GM18498 (cell line): ENCODE measurements around the gene PNPLA7.
"Not testable (repeated sequence)": the region's sequence is repeated elsewhere in the genome, so short reads cannot be mapped to it uniquely, and the experiment has no call there.

Experiments used
- ATAC-seq: cut with Tn5 transposase; IDR thresholded peaks from one replicate; pipeline ENCODE4 v1.9.1; 2021; ENCODE audit warnings: mild to moderate bottlenecking, moderate library complexity; ENCODE audit not compliant: unreplicated experiment

The PNPLA7 gene

DNA sequence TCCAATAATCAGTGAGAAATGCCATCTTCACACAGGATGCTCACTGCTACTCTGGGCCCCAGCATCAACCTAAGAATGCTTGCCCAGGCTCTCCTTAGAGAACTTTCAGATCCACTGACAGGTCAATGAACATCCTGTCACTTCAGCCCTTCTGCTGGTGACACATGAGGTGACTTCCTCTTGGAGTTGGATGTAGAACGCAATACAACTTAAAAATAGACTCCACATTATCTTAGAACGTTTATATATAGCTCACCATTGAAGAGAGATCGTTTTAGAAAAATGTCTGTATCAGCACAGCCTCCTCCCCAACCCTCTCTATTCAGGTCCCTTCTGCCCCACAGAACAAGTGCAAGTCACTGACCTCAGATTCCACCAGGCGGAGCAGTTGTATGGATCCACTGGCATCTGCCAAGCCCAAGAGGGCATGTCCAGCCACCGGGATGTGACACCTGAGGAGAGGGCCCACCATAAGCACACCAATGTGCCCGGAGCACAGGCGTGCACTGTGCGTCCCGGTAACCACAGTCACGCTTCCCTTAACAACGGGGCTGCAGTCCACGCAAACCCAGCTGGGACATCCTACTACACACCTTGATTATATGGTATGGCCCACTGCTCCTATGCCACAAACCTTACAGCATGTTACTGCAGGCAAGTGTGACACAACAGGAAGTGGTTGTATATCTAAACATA, 25.7 kb upstream of the PNPLA7 start:
- no peak for ATAC-seq

DNA sequence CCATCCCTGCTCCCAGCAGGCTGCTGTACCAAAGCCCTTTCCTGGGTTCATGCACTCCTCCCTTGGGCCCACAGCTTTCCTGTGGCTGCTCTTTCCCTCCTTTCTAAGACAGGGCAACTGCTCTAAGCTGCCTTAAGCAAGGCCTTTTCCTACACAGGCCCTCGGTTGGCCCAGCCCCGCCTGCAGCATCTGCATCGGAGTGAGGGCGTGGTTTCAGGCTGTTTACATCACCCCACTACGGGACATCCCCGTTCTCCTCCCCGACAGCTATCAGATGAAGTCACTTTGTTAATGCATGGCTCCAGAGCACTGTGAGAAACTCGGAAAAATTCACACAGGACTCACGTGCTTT, 25.1 kb upstream of the PNPLA7 start:
- no peak for ATAC-seq

DNA sequence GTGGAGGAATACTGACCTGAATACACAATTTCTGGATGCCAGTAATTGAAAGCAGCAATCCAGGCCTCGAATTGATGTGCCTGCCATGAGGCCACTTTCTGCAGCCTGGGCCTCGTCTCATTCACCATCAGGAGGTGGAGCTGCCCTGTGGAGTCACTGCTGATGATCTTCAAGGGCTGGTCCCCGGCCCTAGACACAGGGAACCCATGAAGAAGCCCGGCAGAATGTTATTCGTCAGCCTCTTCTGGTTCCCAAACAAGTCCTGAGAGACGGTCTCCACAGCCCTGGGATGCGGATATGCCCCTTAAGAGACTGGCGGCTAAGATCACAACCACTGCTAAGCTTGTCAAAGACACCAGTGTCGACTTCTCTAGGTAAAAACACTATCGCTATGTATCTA, 24.0 kb upstream of the PNPLA7 start:
- ATAC-seq = no peak

DNA sequence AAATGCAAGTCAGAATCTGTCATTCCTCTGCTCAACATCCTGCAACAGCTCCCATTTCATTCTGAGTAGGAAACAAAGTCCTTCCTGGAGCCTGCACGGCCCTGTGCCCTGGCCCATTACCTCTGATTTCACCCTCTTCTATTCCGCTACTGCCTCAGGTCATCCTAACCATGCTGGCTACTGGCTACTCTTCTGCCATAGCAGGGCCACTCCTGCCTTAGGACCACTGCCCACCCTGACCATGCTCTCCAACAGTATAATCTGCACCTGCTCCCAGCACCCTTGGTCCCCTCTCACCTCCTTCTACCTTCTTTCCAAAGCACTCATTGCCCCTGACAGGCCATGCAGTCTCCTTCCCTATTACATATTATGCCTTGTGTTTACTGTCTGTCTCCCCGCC, 20.4 kb upstream of the PNPLA7 start:
- no peak for ATAC-seq

DNA sequence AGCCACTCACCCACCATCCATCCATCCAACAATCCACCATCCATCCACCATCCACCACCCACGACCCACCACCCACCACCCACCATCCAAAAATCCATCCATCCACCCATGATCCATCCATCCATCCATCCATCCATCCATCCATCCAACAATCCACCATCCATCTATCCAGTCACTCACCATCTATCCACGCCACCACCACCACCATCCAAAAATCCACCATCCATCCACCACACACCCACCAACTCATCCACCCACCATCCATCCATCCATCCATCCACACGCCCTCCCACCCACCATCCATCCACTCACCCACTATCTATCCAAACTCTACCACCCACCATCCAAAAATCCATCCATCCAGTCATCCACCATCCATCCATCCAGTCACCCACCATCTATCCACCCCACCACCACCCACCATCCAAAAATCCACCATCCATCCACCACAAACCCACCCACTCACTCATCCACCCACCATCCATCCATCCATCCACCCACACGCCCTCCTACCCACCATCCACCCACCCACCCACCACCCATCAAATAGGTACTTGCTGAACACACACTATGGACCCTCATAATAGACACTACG, 19.5 kb upstream of the PNPLA7 start:
- ATAC-seq = no peak

DNA sequence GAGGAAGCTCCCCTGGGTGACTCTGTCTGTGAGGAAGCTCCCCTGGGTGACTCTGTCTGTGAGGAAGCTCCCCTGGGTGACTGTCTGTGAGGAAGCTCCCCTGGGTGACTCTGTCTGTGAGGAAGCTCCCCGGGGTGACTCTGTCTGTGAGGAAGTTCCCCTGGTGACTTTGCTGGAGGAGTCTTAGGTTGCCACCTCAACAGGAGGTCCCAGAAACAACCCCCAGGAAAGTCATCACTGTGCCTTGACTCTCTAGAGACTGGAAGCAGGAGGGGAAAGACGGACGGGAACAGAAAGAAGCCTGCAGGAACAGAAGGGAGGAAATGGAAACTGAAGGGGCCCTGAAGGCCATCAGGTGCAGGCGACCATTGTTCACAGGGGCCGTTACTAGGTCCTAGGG, 18.2 kb upstream of the PNPLA7 start:
- ATAC-seq = not testable (repeated sequence)

DNA sequence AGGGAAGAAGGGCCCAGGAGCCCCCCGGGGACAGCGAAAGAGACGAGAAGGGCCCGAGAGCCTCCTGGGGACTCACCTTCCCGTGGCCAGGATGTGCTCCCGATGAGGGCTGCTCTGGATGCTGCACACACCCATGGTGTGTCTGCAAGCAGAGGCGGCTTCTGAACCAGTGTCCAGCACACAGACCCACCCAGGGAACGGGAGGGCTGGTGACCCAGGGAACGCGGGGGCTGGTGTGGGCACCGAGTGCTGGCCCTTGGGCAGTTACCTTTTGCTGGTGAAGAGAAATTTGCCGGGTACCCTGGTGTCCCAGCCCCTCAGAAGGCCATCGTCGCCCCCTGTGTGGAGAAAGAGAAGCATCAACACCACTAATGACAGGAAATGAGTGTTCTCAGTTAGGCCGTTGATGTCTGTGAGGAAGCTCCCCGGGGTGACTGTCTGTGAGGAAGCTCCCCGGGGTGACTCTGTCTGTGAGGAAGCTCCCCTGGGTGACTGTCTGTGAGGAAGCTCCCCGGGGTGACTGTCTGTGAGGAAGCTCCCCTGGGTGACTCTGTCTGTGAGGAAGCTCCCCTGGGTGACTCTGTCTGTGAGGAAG, 14.7 kb upstream of the PNPLA7 start:
- ATAC-seq = no peak

DNA sequence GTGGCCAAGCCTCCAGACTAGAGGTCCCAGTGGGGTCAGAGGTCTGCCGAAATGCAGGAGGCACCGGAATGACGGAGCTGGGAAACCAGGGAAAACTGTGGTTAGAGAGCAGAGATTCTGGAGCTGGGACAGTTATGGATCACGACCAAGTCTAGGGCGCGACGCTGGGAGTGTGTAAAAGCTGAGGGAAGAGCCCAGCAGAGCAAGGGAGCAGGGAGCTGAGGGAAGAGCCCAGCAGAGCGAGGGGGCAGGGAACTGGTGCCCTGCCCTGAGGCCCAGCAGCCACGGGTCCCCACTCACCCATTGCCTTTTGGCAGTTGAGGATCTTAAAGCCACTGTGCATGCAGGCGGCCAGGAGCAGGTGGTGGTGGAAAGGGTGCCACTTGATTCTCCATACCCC, 13.9 kb upstream of the PNPLA7 start:
- ATAC-seq = no peak

DNA sequence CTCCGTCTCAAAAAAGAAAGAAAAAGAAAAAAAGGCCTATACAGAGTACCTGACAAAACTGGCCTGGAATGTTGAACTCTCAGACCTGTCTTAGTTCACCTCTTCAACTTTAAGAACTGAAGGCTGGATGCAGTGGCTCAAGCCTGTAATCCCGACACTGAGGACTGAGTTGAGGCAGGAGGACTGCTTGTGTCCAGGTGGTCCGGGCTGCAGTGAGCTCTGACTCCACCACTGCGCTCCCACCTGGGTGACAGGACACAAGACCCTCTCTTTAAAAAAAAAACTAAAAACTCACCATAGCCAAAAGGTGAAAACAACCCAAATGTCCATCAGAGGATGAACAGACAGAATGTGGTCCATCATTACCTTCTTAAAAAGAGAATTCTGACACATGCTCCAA, 7.9 kb upstream of the PNPLA7 start:
- ATAC-seq = no peak

DNA sequence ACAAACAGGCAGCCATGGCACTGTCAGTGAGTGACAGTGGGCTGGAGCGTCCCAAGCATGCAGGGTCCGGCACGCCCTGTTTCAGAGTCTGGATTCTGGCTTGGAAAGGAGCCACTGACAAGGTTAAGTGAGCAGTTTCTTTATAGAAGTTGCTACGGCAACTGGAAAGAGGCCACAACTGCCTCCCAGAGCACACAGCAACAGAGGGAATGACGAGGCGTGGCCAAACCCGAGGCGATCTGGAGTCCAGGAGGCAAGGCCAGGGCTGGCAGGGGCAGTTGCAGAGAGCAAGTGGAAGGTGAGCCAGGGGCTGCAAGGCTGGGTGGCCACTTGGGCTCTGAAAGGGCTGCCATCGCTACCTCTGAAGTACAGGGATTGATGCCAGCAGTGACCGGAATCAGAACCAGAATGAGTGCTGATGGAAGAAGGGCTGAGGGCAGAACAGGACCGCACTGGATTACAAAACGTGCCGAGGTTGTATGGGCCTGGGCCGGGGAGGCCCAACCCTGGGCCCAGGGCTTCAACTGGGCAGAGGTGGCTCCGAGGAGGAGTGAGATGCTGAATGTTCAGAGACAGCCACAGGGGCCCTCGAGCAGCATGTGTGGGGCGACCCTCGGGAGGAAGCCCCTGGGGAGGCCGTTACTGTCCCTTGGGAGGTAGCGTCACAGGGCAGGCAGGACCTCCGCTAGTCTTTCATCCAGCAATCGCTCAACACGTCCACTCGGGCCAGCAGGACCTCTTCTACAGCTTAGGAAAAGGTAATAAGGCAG, 6.1 kb upstream of the PNPLA7 start:
- no peak for ATAC-seq

DNA sequence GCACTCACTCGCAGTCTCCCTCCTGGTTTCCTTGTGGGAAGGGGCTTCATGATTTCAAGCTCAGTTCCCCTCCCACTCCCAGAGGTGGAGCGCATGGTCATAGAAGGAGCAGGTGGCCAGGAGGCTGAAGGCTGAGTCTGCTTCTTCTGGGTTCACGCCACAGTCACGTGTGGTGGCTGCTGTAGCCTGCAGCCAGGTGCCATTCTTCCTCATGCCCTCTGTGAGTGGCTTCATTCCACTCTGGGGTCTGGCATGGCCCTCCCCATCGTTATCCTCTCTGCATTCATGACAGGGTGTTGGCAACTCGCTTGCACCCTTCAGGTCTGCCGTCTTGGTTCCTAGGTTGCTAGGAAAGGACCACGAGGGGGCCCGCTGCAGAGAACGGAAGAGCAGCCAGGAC, 5.0 kb upstream of the PNPLA7 start:
- no peak for ATAC-seq

DNA sequence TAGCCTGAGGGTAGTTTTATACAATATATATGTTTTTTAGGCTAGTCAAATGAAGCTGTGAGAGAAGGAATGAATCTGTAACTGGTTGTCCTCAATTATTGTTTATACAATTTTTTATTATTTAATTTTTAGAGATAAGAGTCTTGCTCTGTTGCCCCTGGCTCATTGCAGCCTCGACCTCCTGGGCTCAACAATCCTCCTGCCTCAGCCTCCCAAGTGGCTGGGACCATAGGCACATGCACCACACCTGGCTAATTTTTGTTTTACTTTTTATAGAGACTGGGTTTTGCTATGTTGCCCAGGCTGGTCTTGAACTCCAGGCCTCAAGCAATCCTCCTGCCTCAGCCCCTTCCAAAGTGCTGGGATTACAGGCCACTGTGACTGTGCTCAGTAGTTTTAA, 4.1 kb upstream of the PNPLA7 start:
- no peak for ATAC-seq

DNA sequence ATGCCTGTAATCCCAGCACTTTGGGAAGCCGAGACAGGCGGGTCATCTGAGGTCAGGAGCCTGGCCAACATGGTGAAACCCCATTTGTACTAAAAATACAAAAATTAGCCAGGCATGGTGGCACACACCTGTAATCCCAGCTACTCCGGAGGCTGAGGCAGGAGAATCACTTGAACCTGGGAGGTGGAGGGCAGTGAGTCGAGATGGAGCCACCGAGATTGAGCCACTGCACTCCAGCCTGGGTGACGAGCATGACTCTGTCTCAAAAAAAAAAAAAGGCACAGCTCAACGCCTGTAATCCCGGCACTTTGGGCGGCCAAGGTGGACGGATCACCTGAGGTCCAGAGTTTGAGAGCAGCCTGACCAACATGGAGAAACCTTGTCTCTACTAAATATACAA, 3.5 kb upstream of the PNPLA7 start:
- not testable (repeated sequence) for ATAC-seq

DNA sequence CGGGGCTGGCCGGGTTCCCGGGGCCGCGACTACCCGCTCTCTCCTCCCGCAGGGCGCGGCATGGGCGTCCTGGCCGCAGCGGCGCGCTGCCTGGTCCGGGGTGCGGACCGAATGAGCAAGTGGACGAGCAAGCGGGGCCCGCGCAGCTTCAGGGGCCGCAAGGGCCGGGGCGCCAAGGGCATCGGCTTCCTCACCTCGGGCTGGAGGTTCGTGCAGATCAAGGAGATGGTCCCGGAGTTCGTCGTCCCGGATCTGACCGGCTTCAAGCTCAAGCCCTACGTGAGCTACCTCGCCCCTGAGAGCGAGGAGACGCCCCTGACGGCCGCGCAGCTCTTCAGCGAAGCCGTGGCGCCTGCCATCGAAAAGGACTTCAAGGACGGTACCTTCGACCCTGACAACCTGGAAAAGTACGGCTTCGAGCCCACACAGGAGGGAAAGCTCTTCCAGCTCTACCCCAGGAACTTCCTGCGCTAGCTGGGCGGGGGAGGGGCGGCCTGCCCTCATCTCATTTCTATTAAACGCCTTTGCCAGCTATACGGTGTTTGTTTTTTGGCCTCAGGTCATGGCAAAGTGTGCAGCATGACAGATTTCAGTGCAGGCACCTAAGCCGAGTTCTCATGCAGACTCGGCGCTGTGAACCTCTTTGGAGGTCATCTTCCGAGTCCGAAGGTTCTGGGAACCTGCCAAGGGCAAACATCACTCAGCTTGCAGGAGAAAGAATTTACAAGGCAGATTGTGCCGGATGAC, 2.0 kb upstream of the PNPLA7 start:
- ATAC-seq = peak; percentile 32

DNA sequence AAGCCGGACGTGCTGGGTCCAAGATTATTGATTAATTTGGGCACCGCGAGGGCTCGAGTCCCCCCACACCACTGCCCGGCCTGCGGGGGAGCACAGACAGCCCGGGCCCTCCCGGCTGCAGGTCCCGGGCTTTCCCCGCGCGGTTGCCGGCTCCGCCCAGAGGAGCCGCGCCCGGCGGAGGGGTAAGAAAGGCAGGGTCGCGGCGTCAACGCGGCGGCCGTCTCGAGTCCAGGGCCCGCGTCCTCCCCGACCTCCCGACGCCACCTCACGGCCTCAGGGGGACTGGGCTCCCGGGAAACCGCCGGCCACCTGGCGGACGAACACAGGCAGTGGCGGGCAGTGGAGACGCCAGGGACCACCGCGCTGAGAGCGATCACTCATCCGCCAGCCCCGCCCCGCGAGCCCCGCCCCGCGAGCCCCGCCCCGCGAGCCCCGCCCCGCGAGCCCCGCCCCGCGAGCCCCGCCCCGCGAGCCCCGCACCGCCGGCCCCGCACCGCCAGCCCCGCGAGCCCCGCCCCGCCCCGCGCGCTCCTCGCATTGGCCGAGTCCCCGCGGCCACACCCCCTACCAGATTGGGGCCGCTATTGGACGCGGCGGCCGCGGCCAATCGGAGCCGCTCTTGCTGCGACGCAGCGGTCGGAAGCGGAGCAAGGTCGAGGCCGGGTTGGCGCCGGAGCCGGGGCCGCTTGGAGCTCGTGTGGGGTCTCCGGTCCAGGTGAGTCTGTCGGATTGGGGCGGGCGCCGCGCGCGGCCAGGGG, 1.2 kb upstream of the PNPLA7 start, which contains the start of gene MRPL41:
Gene MRPL41, plus strand, starts transcription at position 616 of the 758 bp plus-strand sequence. CDS start 203 bp downstream, outside the sequence.
- peak; percentile 76 for ATAC-seq

DNA sequence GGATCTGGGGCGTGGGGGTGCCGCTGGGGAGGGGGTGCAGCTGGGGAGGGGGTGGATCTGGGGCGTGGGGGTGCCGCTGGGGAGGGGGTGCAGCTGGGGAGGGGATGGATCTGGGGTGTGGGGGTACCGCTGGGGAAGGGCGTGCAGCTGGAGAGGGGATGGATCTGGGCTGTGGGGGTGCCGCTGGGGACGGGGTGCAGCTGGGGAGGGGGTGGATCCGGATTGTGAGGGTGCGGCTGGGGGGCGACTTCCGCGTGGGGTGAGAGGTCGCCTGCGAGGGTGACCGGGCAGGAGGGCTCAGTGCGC, 709 bp upstream of the PNPLA7 start:
- ATAC-seq = not testable (repeated sequence)

DNA sequence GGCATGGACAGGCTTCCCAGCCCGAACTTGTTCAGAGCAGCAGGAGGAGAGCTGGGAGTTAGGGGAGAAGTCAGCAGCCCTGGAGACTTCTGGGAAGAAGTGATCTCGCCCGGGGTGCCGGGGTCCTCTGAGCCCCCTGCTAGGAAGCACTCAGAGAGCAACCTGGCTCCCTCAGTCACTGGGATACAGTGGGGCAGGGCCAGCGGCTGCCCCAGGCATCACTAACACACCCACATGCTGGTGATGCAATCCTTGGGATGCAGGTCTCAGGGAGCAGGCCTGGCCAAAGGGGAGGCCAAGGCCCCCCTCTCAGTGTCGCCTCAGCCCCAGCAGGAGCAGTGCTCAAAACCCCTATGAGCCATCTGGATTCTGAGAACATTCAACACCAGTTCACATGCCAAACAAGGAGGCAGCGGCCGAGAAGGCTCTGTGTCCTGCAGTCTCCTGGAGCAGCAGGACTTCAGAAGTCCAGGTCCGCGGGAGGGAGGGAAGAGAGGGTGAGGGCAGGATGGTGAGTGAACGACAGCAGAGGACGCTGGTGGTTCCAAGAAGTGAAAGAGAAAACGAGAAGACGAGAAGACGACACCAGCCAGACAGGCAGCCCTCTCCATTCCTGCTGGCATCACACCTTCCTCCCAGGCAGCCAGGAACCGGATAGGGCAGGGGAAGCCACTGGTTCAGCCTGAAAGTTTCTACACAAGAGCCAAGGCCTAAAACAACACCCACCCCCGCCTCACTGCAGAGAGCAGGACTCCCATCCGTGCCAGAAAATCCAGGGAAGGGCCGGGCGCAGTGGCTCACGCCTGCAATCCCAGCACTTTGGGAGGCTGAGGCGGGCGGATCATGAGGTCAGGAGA, 2.3 kb downstream of the PNPLA7 start:
- no peak for ATAC-seq

DNA sequence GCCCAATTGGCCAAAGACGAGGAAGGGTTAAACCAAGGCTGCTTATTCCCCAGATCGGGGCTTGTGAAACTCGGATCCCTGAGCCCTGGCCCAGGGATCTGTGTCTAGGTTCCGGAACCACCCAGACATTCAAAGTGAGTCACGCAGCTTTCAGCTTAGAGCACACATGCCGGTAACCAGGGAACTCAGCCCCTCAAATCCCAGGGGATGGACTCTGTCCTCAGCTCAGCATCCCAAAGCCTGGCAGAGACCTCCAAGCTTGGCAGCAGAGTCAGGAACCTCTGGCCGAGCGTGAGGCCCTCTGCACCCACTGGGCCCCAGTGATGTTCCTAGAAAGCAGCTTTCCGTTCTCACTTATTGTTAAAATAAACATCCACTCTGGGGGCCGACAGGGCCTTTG, 5.1 kb downstream of the PNPLA7 start:
- no peak for ATAC-seq

DNA sequence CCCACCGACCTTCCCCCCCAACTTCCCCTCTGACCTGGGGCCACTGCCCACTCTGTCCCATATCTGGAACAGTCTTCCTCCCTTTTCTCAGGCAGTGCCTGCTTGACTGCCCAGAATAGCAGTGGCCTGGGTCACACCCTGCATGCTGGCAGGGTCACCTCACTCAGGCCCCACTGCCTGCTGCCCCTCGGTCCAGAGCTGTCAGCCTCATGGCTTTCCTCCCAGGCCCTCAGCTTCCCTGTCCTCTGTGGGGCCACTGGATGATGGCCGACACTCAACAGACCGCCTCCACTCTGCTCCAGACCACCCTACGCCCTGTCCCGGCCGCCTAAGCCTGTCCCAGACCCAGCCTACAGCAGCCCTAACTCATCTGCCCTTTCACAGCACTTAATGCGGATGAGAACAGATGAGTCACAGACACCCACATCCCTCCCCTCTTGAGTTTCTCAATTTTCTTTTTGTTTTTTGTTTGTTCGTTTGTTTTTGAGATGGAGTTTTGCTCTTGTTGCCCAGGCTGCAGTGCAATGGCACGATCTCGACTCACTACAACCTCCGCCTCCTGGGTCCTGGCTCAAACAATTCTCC, 5.9 kb downstream of the PNPLA7 start:
- no peak for ATAC-seq
